ENCODE results near the gene FPGT. TPM values are rescaled to one million over a fixed set of nuclear protein-coding genes. Genes with fewer than 3 reads are reported as not detected.
"Not testable (repeated sequence)": the region's sequence is repeated elsewhere in the genome, so short reads cannot be mapped to it uniquely, and the experiment has no call there.

The FPGT gene
- total RNA-seq = 10 to 100 TPM in 5 of 6 donors, 1 to 10 TPM in 1; 3.9 to 29.3 (median 15.8) TPM

- WGBS, 2 donors = 6 to 16% methylated on average over 13 to 41 of the region's 41 CpGs
- peak in 1 of 4 donors; percentile 51 for TF ChIP-seq EP300 (IDR thresholded peaks at IDR 0.05)
- peak; percentile 85 to 86 for TF ChIP-seq POLR2AphosphoS5 (IDR thresholded peaks at IDR 0.05)
- TF ChIP-seq POLR2A (IDR thresholded peaks at IDR 0.05) = peak in 3 of 4 donors; percentile 59 to 87 (median 78)
- TF ChIP-seq CTCF (IDR thresholded peaks at IDR 0.05) = no peak
- Histone ChIP-seq H3K4me1 (peaks cover 0 to 16% (median 8%) of the 10 kb centered on the region in 4 donors), H3K9me3 (no peaks in the 10 kb centered on the region), H3K36me3 (peaks cover 0 to 11% (median 2%) of the 10 kb centered on the region in 4 donors), H3K27me3 (no peaks in the 10 kb centered on the region), H3K27ac (peak within 1 kb of the TSS; percentile 82 to 89 (median 87)), H3K4me3 (peak within 1 kb of the TSS; percentile 54 to 67 (median 62))
- DNase-seq = peak; percentile 93 to 99
- ATAC-seq (ENCODE audit: low FRiP score in 2 of 2) = peak; percentile 100
These were observed at the start of gene FPGT, which contains the start of gene LRRIQ3 for GRCh38 chr1:74197657-74198552. FPGT (plus strand) TSS chr1:74198242; CDS start chr1:74198279, 37 bp downstream. LRRIQ3 (minus strand) TSS chr1:74198176; CDS start chr1:74183684, 14,492 bp downstream.

GRCh38 chr1:74160046-74160445 is 38.0 kb upstream of the FPGT start:
- no peak overlapping the region for H3K4me3 ChIP-seq
- H3K4me1 ChIP-seq = no peaks in the 10 kb centered on the region
- H3K36me3 ChIP-seq = no peaks in the 10 kb centered on the region
- DNase-seq = no peak
- H3K27me3 ChIP-seq = no peaks in the 10 kb centered on the region
- H3K9me3 ChIP-seq = no peaks in the 10 kb centered on the region
- ATAC-seq (ENCODE audit: low FRiP score in 2 of 2) = no peak
- 74 to 86% methylated on average over 2 of the region's 2 CpGs for WGBS, 2 donors
- no peak overlapping the region for H3K27ac ChIP-seq
- no peak for TF ChIP-seq POLR2AphosphoS5 (IDR thresholded peaks at IDR 0.05)
- no peak for TF ChIP-seq CTCF (IDR thresholded peaks at IDR 0.05)

- Histone ChIP-seq H3K4me3 (no peak overlapping the region), H3K27ac (no peak overlapping the region), H3K9me3 (no peaks in the 10 kb centered on the region), H3K27me3 (no peaks in the 10 kb centered on the region), H3K4me1 (no peaks in the 10 kb centered on the region), H3K36me3 (no peaks in the 10 kb centered on the region)
- no peak for DNase-seq
- ATAC-seq (ENCODE audit: low FRiP score in 2 of 2) = no peak
- TF ChIP-seq EP300 (IDR thresholded peaks at IDR 0.05) = no peak
- TF ChIP-seq CTCF (IDR thresholded peaks at IDR 0.05) = no peak
- no peak for TF ChIP-seq POLR2AphosphoS5 (IDR thresholded peaks at IDR 0.05)
These were observed 36.5 kb upstream of the FPGT start for GRCh38 chr1:74161497-74161896.

- 72 to 73% methylated on average over 5 of the region's 5 CpGs for WGBS, 2 donors
- Histone ChIP-seq H3K36me3 (no peaks in the 10 kb centered on the region), H3K4me1 (no peaks in the 10 kb centered on the region), H3K27me3 (no peaks in the 10 kb centered on the region), H3K9me3 (no peaks in the 10 kb centered on the region), H3K27ac (no peak overlapping the region), H3K4me3 (no peak overlapping the region)
- ATAC-seq (ENCODE audit: low FRiP score in 2 of 2) (no peak), DNase-seq (no peak)
- TF ChIP-seq CTCF (IDR thresholded peaks at IDR 0.05) = no peak
These were observed 35.7 kb upstream of the FPGT start for GRCh38 chr1:74162333-74162732.

GRCh38 chr1:74174423-74174822 is 23.6 kb upstream of the FPGT start:
- ATAC-seq (ENCODE audit: low FRiP score in 2 of 2); DNase-seq; H3K27ac ChIP-seq; H3K4me1 ChIP-seq; H3K36me3 ChIP-seq; H3K4me3 ChIP-seq; H3K27me3 ChIP-seq: not testable (repeated sequence)
- WGBS, 2 donors = 85 to 93% methylated on average over 1 of the region's 1 CpG
- peaks cover 0 to 10% (median 8%) of the 10 kb centered on the region in 4 donors for H3K9me3 ChIP-seq

All from upper lobe of left lung (tissue), 6 donors.